DOHH2 (cell line): ENCODE data around the gene KCNG2.

Source experiments
- H3F3A ChIP-seq: fragments of 200-600 bp; sonication (generic), shearing (Covaris generic); 2 replicates; pipeline ENCODE4 v1.6.0; 2016; ENCODE audit warnings: antibody characterized with exemption, mild to moderate bottlenecking; ENCODE audit not compliant: control insufficient read depth, insufficient read depth
- H3K27ac ChIP-seq: fragments of 200-600 bp; sonication (generic); 2 replicates; pipeline ENCODE4 v1.5.1; 2014; ENCODE audit warnings: low read depth, mild to moderate bottlenecking, low read length, moderate library complexity
- H3K27me3 ChIP-seq: fragments of 200-600 bp; sonication (generic); 2 replicates; pipeline ENCODE4 v1.6.1; 2014; ENCODE audit warnings: mild to moderate bottlenecking, low read length, mixed read lengths; ENCODE audit not compliant: control insufficient read depth
- H3K36me3 ChIP-seq: fragments of 200-600 bp; sonication (generic); 2 replicates; pipeline ENCODE4 v1.6.1; 2014; ENCODE audit warnings: mild to moderate bottlenecking, low read length, moderate library complexity, mixed read lengths; ENCODE audit not compliant: control insufficient read depth
- H3K4me1 ChIP-seq: fragments of 200-600 bp; sonication (generic); 2 replicates; pipeline ENCODE4 v1.6.1; 2014; ENCODE audit warnings: mild to moderate bottlenecking, low read length, mixed read lengths; ENCODE audit not compliant: control insufficient read depth
- H3K4me2 ChIP-seq: fragments of 200-600 bp; sonication (generic); 2 replicates; pipeline ENCODE4 v1.6.0; 2014; ENCODE audit warnings: mild to moderate bottlenecking, low read length, moderate library complexity
- H3K4me3 ChIP-seq: fragments of 200-600 bp; sonication (generic); 2 replicates; pipeline ENCODE4 v1.5.1; 2014; ENCODE audit warnings: mild to moderate bottlenecking, low read length, mixed read lengths
- H3K79me2 ChIP-seq: fragments of 200-600 bp; sonication (generic); 2 replicates; pipeline ENCODE4 v1.6.1; 2014; ENCODE audit warnings: mild to moderate bottlenecking, low read length, mixed read lengths; ENCODE audit not compliant: control insufficient read depth
- H3K9me2 ChIP-seq: fragments of 200-600 bp; sonication (generic); replicated peaks from 2 replicates; pipeline ENCODE4 v1.6.1; 2014; ENCODE audit warnings: mild to moderate bottlenecking, low read length, mixed read lengths; ENCODE audit not compliant: control insufficient read depth
- H3K9me3 ChIP-seq: fragments of 200-600 bp; sonication (generic); 2 replicates; pipeline ENCODE4 v1.6.1; 2014; ENCODE audit warnings: antibody characterized with exemption, low read length, mixed read lengths; ENCODE audit not compliant: control insufficient read depth, insufficient read depth
- H4K20me1 ChIP-seq: fragments of 200-600 bp; sonication (generic); 2 replicates; pipeline ENCODE4 v1.6.0; 2014; ENCODE audit warnings: low read depth, mild to moderate bottlenecking, antibody characterized with exemption, low read length, moderate library complexity; ENCODE audit not compliant: control insufficient read depth, insufficient read depth
- CTCF ChIP-seq: fragments of 200-600 bp; sonication (generic); IDR thresholded peaks from one replicate; pipeline ENCODE4 v1.5.1; 2014; ENCODE audit warnings: antibody characterized with exemption, mild to moderate bottlenecking, low read depth, low read length; ENCODE audit not compliant: poor library complexity, severe bottlenecking
- EZH2phosphoT487 ChIP-seq: fragments of 200-600 bp; sonication (generic); IDR thresholded peaks from 2 replicates; pipeline ENCODE4 v1.6.1; 2017; ENCODE audit warnings: borderline replicate concordance, mild to moderate bottlenecking, antibody characterized with exemption, low read length, moderate library complexity, mixed read lengths

Gene KCNG2

GRCh38 chr18:79932907-79933306 lies 135.2 kb downstream of the KCNG2 start:
- Histone ChIP-seq H3F3A (no peaks in the 10 kb centered on the region), H3K79me2 (peaks cover 87% of the 10 kb centered on the region), H3K9me3 (peaks cover 24% of the 10 kb centered on the region), H3K9me2 (no peaks in the 10 kb centered on the region), H3K4me1 (no peaks in the 10 kb centered on the region), H3K36me3 (peaks cover 72% of the 10 kb centered on the region), H3K4me3 (no peak overlapping the region), H3K4me2 (no peak overlapping the region), H4K20me1 (no peaks in the 10 kb centered on the region), H3K27me3 (no peaks in the 10 kb centered on the region), H3K27ac (no peak overlapping the region)
- TF ChIP-seq EZH2phosphoT487 (no peak), CTCF (no peak)

- Histone ChIP-seq H3F3A (no peaks in the 10 kb centered on the region), H3K9me2 (no peaks in the 10 kb centered on the region), H3K79me2 (peaks cover 87% of the 10 kb centered on the region), H3K4me3 (no peak overlapping the region), H3K27me3 (no peaks in the 10 kb centered on the region), H3K4me2 (no peak overlapping the region), H3K4me1 (no peaks in the 10 kb centered on the region), H3K9me3 (peaks cover 24% of the 10 kb centered on the region), H3K36me3 (peaks cover 71% of the 10 kb centered on the region), H3K27ac (no peak overlapping the region), H4K20me1 (no peaks in the 10 kb centered on the region)
- TF ChIP-seq CTCF (no peak), EZH2phosphoT487 (no peak)
Measured at GRCh38 chr18:79933765-79934164, 136.0 kb downstream of the KCNG2 start.

- Histone ChIP-seq H3F3A (no peaks in the 10 kb centered on the region), H3K9me3 (peaks cover 19% of the 10 kb centered on the region), H3K79me2 (peaks cover 86% of the 10 kb centered on the region), H3K4me1 (no peaks in the 10 kb centered on the region), H3K27ac (no peak overlapping the region), H4K20me1 (peaks cover 5% of the 10 kb centered on the region; the same call in 1 of the 2 replicates), H3K4me2 (no peak overlapping the region), H3K27me3 (no peaks in the 10 kb centered on the region), H3K4me3 (no peak overlapping the region), H3K36me3 (peaks cover 68% of the 10 kb centered on the region), H3K9me2 (no peaks in the 10 kb centered on the region)
- TF ChIP-seq CTCF, result no peak
- TF ChIP-seq EZH2phosphoT487, result no peak
Measured at GRCh38 chr18:79934311-79935097, 136.8 kb downstream of the KCNG2 start.
